Astrocyte (in vitro differentiated cells and primary cell): Measurements from ENCODE around the gene RTBDN.

Experiments used
- CTCF ChIP-seq: IDR thresholded peaks from 2 replicates; pipeline ENCODE4 v1.5.1; 2011; ENCODE audit warnings: low read depth, mild to moderate bottlenecking, inconsistent platforms, low read length, moderate library complexity; ENCODE audit not compliant: insufficient read depth
- EZH2 ChIP-seq: IDR thresholded peaks from 2 replicates; pipeline ENCODE4 v1.6.1; 2012; ENCODE audit warnings: mild to moderate bottlenecking, low read length, inconsistent platforms; ENCODE audit not compliant: insufficient read depth

- TF ChIP-seq EZH2, result no peak
- TF ChIP-seq CTCF, result no peak
These were observed 42.1 kb downstream of the RTBDN start for GRCh38 chr19:12792051-12792852.
